AG04449 (cell line): ENCODE data around the gene IFT57.

ENCODE experiments used
- CTCF ChIA-PET: fragments of 350-600 bp; formaldehyde crosslinking; extraction: SDS; loops from one replicate; lab custom pipeline; 2021; ENCODE audit warnings: antibody characterized with exemption; lab: Yijun Ruan, JAX
- POLR2A ChIA-PET: fragments of 400-600, 350-600 bp; formaldehyde crosslinking; extraction: SDS; loops from one replicate; lab custom pipeline; 2020; ENCODE audit warnings: antibody characterized with exemption, inconsistent platforms; lab: Yijun Ruan, JAX
- DNase-seq: peaks from one replicate; pipeline ENCODE4 v3.0.0-alpha.2; 2010; ENCODE audit warnings: low read depth, low spot score
- H3K4me3 ChIP-seq: 2 replicates; pipeline ENCODE4 v1.5.1; 2011; ENCODE audit warnings: low read depth, mild to moderate bottlenecking, control low read depth, low read length
- CTCF ChIP-seq: IDR thresholded peaks from one replicate; pipeline ENCODE4 v1.5.1; 2011; ENCODE audit warnings: mild to moderate bottlenecking, moderate library complexity, low read length, control low read depth, inconsistent platforms; ENCODE audit not compliant: insufficient read depth; ENCODE audit errors: missing control alignments

Gene IFT57

GRCh38 chr3:108209579-108209978, 12.6 kb downstream of the IFT57 start:
- H3K4me3 ChIP-seq, result no peak overlapping the region
- ChIA-PET POLR2A (no interaction called here), CTCF (no interaction called here)
- DNase-seq, result no peak
- no peak for TF ChIP-seq CTCF

GRCh38 chr3:108208831-108209230, 13.4 kb downstream of the IFT57 start:
- DNase-seq, result no peak
- ChIA-PET POLR2A (no interaction called here), CTCF (no interaction called here)
- TF ChIP-seq CTCF, result no peak
- H3K4me3 ChIP-seq, result no peak overlapping the region

- no peak for TF ChIP-seq CTCF
- ChIA-PET CTCF (interaction anchor here (0.7 to 1.4 kb wide), 2 partner anchors 13 to 20 kb away, joined by 3 read pairs; no protein-coding TSS in a partner anchor), POLR2A (no interaction called here)
- DNase-seq, result no peak
- H3K4me3 ChIP-seq, result no peak overlapping the region
Observed at GRCh38 chr3:108202834-108203233, 19.4 kb downstream of the IFT57 start.

GRCh38 chr3:108202080-108202479, 20.1 kb downstream of the IFT57 start:
- DNase-seq, result no peak
- POLR2A ChIA-PET, result interaction anchor here (1.2 kb wide), 1 partner anchor 22 kb away, joined by 4 read pairs; no protein-coding TSS in a partner anchor

GRCh38 chr3:108201258-108201657, 21.0 kb downstream of the IFT57 start:
- ChIA-PET CTCF (interaction anchor here (1.6 kb wide), 1 partner anchor 11 kb away, joined by 6 read pairs; no protein-coding TSS in a partner anchor), POLR2A (interaction anchor here (1.2 kb wide), 1 partner anchor 21 kb away, joined by 4 read pairs; no protein-coding TSS in a partner anchor)
- TF ChIP-seq CTCF, result no peak
- DNase-seq, result no peak
- H3K4me3 ChIP-seq, result no peak overlapping the region

More at GRCh38 chr3:108202080-108202479, 20.1 kb downstream of the IFT57 start:
- no peak for TF ChIP-seq CTCF
- H3K4me3 ChIP-seq, result no peak overlapping the region
- CTCF ChIA-PET, result interaction anchor here (1.4 to 1.6 kb wide), 2 partner anchors 11 to 21 kb away, joined by 3 to 6 read pairs; no protein-coding TSS in a partner anchor

GRCh38 chr3:108200578-108200977, 21.6 kb downstream of the IFT57 start:
- no peak for TF ChIP-seq CTCF
- no peak overlapping the region for H3K4me3 ChIP-seq
- DNase-seq, result no peak
- ChIA-PET POLR2A (no interaction called here), CTCF (interaction anchor here (1.6 kb wide), 1 partner anchor 12 kb away, joined by 6 read pairs; no protein-coding TSS in a partner anchor)
